ENCODE measurements around the gene KCNQ1. TPM values are rescaled to one million over a fixed set of nuclear protein-coding genes. Genes with fewer than 3 reads are reported as not detected.

Gene KCNQ1
- total RNA-seq, 1 experiment from 2014 or later, result 9.2 TPM

GRCh38 chr11:2519517-2519861 lies 74.7 kb downstream of the KCNQ1 start:
- peaks cover 9% of the 10 kb centered on the region for H3K36me3 Mint-ChIP-seq (ENCODE audit: insufficient read depth, unreplicated experiment)

GRCh38 chr11:2519862-2520735 lies 75.3 kb downstream of the KCNQ1 start:
- H3K36me3 Mint-ChIP-seq (ENCODE audit: insufficient read depth, unreplicated experiment), result peaks cover 9% of the 10 kb centered on the region
- no TSS peak for BruUV-seq (replicated peaks)
- no peak overlapping the region for H3K27ac Mint-ChIP-seq (ENCODE audit: unreplicated experiment)
- no peaks in the 10 kb centered on the region for H3K4me1 Mint-ChIP-seq (ENCODE audit: low read depth, unreplicated experiment)
- TF ChIP-seq, protein P1, sequence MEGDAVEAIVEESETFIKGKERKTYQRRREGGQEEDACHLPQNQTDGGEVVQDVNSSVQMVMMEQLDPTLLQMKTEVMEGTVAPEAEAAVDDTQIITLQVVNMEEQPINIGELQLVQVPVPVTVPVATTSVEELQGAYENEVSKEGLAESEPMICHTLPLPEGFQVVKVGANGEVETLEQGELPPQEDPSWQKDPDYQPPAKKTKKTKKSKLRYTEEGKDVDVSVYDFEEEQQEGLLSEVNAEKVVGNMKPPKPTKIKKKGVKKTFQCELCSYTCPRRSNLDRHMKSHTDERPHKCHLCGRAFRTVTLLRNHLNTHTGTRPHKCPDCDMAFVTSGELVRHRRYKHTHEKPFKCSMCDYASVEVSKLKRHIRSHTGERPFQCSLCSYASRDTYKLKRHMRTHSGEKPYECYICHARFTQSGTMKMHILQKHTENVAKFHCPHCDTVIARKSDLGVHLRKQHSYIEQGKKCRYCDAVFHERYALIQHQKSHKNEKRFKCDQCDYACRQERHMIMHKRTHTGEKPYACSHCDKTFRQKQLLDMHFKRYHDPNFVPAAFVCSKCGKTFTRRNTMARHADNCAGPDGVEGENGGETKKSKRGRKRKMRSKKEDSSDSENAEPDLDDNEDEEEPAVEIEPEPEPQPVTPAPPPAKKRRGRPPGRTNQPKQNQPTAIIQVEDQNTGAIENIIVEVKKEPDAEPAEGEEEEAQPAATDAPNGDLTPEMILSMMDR (IDR thresholded peaks at IDR 0.05; ENCODE audit: unreplicated experiment), result no peak
- intact Hi-C loops (cut with micrococcal nuclease; ENCODE audit: unreplicated experiment), result no loop called here
- no peak for DNase-seq
- H3K27me3 Mint-ChIP-seq (ENCODE audit: unreplicated experiment), result peaks cover 12% of the 10 kb centered on the region
- CTCF ChIA-PET, result no interaction called here
- no peak overlapping the region for H3K4me3 Mint-ChIP-seq (ENCODE audit: low read depth, unreplicated experiment)
- no peaks in the 10 kb centered on the region for H3K9me3 Mint-ChIP-seq (ENCODE audit: low read depth, unreplicated experiment)

More at GRCh38 chr11:2519517-2519861, 74.7 kb downstream of the KCNQ1 start:
- no TSS peak for BruUV-seq (replicated peaks)
- DNase-seq, result no peak
- H3K4me1 Mint-ChIP-seq (ENCODE audit: low read depth, unreplicated experiment), result no peaks in the 10 kb centered on the region
- TF ChIP-seq, protein P1 (IDR thresholded peaks at IDR 0.05; ENCODE audit: unreplicated experiment), result no peak
- CTCF ChIA-PET, result no interaction called here
- no peak overlapping the region for H3K4me3 Mint-ChIP-seq (ENCODE audit: low read depth, unreplicated experiment)
- H3K27ac Mint-ChIP-seq (ENCODE audit: unreplicated experiment), result no peak overlapping the region
- H3K27me3 Mint-ChIP-seq (ENCODE audit: unreplicated experiment), result peaks cover 12% of the 10 kb centered on the region
- H3K9me3 Mint-ChIP-seq (ENCODE audit: low read depth, unreplicated experiment), result no peaks in the 10 kb centered on the region
- intact Hi-C loops (cut with micrococcal nuclease; ENCODE audit: unreplicated experiment), result no loop called here

GRCh38 chr11:2520736-2521035 lies 75.9 kb downstream of the KCNQ1 start:
- peaks cover 9% of the 10 kb centered on the region for H3K36me3 Mint-ChIP-seq (ENCODE audit: insufficient read depth, unreplicated experiment)
- H3K27ac Mint-ChIP-seq (ENCODE audit: unreplicated experiment), result no peak overlapping the region
- H3K27me3 Mint-ChIP-seq (ENCODE audit: unreplicated experiment), result peaks cover 12% of the 10 kb centered on the region
- CTCF ChIA-PET, result no interaction called here
- BruUV-seq (replicated peaks), result no TSS peak
- intact Hi-C loops (cut with micrococcal nuclease; ENCODE audit: unreplicated experiment), result no loop called here
- no peak overlapping the region for H3K4me3 Mint-ChIP-seq (ENCODE audit: low read depth, unreplicated experiment)
- H3K4me1 Mint-ChIP-seq (ENCODE audit: low read depth, unreplicated experiment), result no peaks in the 10 kb centered on the region
- DNase-seq, result no peak
- TF ChIP-seq, protein P1 (IDR thresholded peaks at IDR 0.05; ENCODE audit: unreplicated experiment), result no peak
- H3K9me3 Mint-ChIP-seq (ENCODE audit: low read depth, unreplicated experiment), result no peaks in the 10 kb centered on the region

DNA sequence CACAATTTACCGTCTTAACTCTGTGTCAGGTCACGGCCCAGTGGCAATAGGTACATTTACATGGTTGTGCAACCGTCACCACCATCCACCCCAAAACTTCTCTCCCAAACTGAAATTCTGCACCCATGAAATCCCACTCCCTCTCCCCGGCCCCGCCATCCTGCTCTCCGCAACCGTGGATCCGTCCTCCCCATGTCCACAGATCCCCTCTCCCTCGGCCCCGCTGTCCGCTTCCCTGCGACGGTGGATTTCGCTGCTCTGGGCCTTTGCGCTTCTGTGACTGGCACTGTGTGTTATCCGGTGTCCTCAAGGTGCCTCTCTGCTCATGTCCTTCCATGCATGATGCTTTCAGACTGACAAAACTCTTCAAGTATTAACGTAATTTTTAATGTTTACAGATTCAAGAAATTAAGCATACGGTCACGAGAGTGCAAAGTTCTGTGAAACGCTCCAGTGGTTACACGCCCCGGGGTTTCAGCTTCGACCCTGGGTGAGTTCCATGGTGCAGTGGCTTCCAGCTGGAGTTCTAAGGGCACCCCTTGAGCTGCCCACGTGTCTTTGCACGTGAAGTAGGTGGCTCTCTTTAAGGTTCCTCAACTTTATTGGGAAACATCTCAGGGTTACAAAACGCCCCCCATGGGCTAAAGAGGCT lies 76.4 kb downstream of the KCNQ1 start:
- CTCF ChIA-PET, result no interaction called here
- intact Hi-C loops (cut with micrococcal nuclease; ENCODE audit: unreplicated experiment), result no loop called here
- DNase-seq, result no peak
- peaks cover 12% of the 10 kb centered on the region for H3K27me3 Mint-ChIP-seq (ENCODE audit: unreplicated experiment)
- TF ChIP-seq, protein P1 (IDR thresholded peaks at IDR 0.05; ENCODE audit: unreplicated experiment), result no peak
- no peaks in the 10 kb centered on the region for H3K4me1 Mint-ChIP-seq (ENCODE audit: low read depth, unreplicated experiment)
- H3K36me3 Mint-ChIP-seq (ENCODE audit: insufficient read depth, unreplicated experiment), result peaks cover 9% of the 10 kb centered on the region
- no peak overlapping the region for H3K27ac Mint-ChIP-seq (ENCODE audit: unreplicated experiment)
- H3K9me3 Mint-ChIP-seq (ENCODE audit: low read depth, unreplicated experiment), result no peaks in the 10 kb centered on the region
- H3K4me3 Mint-ChIP-seq (ENCODE audit: low read depth, unreplicated experiment), result no peak overlapping the region
- no TSS peak for BruUV-seq (replicated peaks)

Data from Calu3 (cell line).